CD4-positive, alpha-beta T cell treated with Interleukin-1 beta for 1 hour (primary cell): ENCODE measurements around the gene FXYD7.

Experiments
- DNase-seq, 2 donors: peaks; one replicate each; pipeline ENCODE4 v3.0.0-alpha.2; 2020 to 2022

The FXYD7 gene

GRCh38 chr19:35112995-35113688 lies 29.9 kb upstream of the FXYD7 start:
- DNase-seq: no peak

- DNase-seq: peak; percentile 67 to 72
These were observed 28.5 kb upstream of the FXYD7 start for GRCh38 chr19:35114353-35115176.

GRCh38 chr19:35115177-35115951 lies 27.7 kb upstream of the FXYD7 start, which contains the start of gene FXYD3:
Gene FXYD3 (plus strand): TSS chr19:35115823. CDS start chr19:35119377, 3,554 bp downstream.
- DNase-seq: no peak

GRCh38 chr19:35116072-35116801 lies 26.8 kb upstream of the FXYD7 start:
- DNase-seq: no peak

GRCh38 chr19:35117116-35117515 lies 25.9 kb upstream of the FXYD7 start:
- DNase-seq: no peak

- no peak for DNase-seq
These were observed 25.3 kb upstream of the FXYD7 start for GRCh38 chr19:35117799-35118198.

GRCh38 chr19:35118268-35119020 lies 24.6 kb upstream of the FXYD7 start:
- no peak for DNase-seq

- DNase-seq: no peak
These were observed 24.0 kb upstream of the FXYD7 start for GRCh38 chr19:35119091-35119490.

GRCh38 chr19:35119578-35120155 lies 23.4 kb upstream of the FXYD7 start:
- DNase-seq: no peak

- peak in 1 of 2 donors; percentile 32 for DNase-seq
These were observed 22.6 kb upstream of the FXYD7 start for GRCh38 chr19:35120492-35120891.

- no peak for DNase-seq
These were observed 22.2 kb upstream of the FXYD7 start for GRCh38 chr19:35120898-35121297.

GRCh38 chr19:35122687-35123551 lies 20.1 kb upstream of the FXYD7 start:
- DNase-seq: no peak

GRCh38 chr19:35123573-35123972 lies 19.5 kb upstream of the FXYD7 start:
- no peak for DNase-seq

- peak; percentile 89 to 92 for DNase-seq
These were observed 18.7 kb upstream of the FXYD7 start for GRCh38 chr19:35124098-35125060.

GRCh38 chr19:35125270-35125717 lies 17.8 kb upstream of the FXYD7 start:
- no peak for DNase-seq

GRCh38 chr19:35125749-35126623 lies 17.1 kb upstream of the FXYD7 start:
- DNase-seq: no peak

- no peak for DNase-seq
These were observed 16.5 kb upstream of the FXYD7 start for GRCh38 chr19:35126624-35126959.

- no peak for DNase-seq
These were observed 15.2 kb upstream of the FXYD7 start for GRCh38 chr19:35127871-35128270.
